Spleen (tissue), 7 donors: Measurements from ENCODE around the gene CSE1L.

ENCODE experiments used
- CTCF ChIP-seq, 11 experiments: fragments of 200-600 bp in 7 of 11; fragments of 450-650 bp in 4 of 11; sonication (generic) in 4 of 11; IDR thresholded peaks in 8 of 11; conservative IDR thresholded peaks in 3 of 11; 1 replicate in 7 of 11; 2 replicates in 4 of 11; pipeline versions ENCODE4 v1.4.0 to v1.8.0; 2016 to 2021; ENCODE audit warnings: antibody characterized with exemption in 11 of 11, inconsistent platforms in 4 of 11, mild to moderate bottlenecking in 1 of 11
- POLR2A ChIP-seq, 3 donors: fragments of 450-650 bp; IDR thresholded peaks; one replicate each; pipeline ENCODE4 v1.5.1; 2017; ENCODE audit warnings: antibody characterized with exemption in 3 of 3, mild to moderate bottlenecking in 1 of 3
- donor health status: DM: no; HTN: no; CAD: no; lungs with moderate emphysema.
- donor health status: DM: no; HTN: no; CAD: no.
- donor health status: DM: no; HTN: no; CAD: no.

- TF ChIP-seq CTCF (IDR thresholded peaks at IDR 0.05 in 8 of 11, conservative IDR thresholded peaks at IDR 0.05 in 3 of 11) (no peak), POLR2A (IDR thresholded peaks at IDR 0.05) (no peak)
These were observed 39.6 kb upstream of the CSE1L start for GRCh38 chr20:49006446-49006980.
